ENCODE results near the gene ROCK2.

DNA sequence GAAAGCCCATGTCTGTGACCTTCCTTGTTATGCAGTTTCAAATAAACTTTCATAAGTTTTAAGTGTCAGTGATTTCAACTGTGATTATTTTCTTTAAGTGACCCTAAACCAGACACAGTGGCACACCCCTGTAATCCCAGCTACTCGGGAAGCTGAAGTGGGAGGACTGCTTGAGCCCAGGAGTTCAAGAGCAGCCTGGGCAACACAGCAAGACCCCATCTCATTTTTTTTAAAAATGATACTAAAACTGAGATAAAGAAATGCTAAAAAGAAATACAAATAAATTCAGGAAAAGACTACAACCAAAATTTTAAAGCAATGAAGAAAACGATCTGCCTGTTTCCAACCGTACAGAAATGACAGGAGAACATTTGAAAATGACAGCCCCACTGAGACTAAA, 54.2 kb downstream of the ROCK2 start:
- TF ChIP-seq CTCF (IDR thresholded peaks at IDR 0.05; ENCODE audit: poor library complexity) (no peak), EZH2 (IDR thresholded peaks at IDR 0.05; ENCODE audit: borderline replicate concordance) (no peak)
